HG03108 (cell line): ENCODE measurements around the gene GRIN3A.
"Not testable (repeated sequence)": the region's sequence is repeated elsewhere in the genome, so short reads cannot be mapped to it uniquely, and the experiment has no call there.

Experiments
- ATAC-seq: cut with Tn5 transposase; IDR thresholded peaks from one replicate; pipeline ENCODE4 v1.9.1; 2021; ENCODE audit warnings: moderate library complexity; ENCODE audit not compliant: unreplicated experiment

Gene GRIN3A

DNA sequence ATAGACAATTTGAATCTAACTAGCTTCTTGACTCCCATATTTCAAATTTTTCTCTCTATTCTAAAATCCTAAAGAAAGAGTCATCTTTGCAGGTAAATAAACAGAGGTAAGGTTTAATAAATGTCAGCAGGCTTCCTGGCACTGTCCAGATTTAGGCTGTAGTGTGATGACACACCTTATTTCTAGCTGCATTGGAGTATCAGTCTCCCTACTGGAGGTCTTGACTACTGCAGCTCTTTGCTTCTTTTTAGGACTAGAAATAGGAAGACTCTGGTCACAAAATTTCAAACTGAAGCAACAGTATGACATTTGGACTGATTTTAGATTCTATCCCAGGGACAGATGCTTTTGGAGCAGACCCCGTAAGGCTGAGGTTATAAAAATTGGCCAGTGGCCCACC is 103.0 kb downstream of the GRIN3A start:
- ATAC-seq: no peak

DNA sequence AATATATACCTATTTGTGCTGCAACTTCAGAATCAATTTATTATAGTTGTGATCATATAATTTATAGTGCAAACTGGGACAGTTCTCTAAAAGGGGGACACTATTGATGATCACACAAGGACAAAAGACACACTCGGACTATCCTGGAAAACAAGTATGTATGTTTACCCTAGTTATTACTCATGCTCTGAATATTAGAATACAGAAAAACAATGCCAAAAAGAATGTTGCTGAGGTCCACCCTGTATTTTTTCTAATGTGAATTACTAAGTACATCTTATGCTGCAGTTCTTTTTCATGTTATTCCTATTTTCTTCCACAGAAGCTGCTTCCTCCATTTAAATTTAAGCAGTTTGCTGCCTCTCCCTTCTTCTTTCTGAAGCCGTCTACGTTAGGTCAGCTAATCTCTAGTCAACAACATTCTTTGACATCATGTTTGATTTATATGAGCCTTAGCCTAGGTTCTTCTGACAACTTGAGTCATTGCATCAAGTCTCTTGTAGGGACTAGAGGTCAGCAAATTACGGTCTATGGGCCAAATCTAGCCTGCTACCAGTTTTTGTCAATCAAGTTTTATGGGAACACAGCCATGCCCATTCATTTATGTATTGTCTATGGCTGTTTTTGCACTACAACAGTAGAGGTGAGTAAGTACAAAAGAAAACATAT is 103.6 kb downstream of the GRIN3A start:
- ATAC-seq: no peak

GRCh38 chr9:101632611-101633010 is 105.8 kb downstream of the GRIN3A start:
- ATAC-seq: no peak

GRCh38 chr9:101631892-101632291 is 106.6 kb downstream of the GRIN3A start:
- ATAC-seq: no peak

GRCh38 chr9:101629636-101630035 is 108.8 kb downstream of the GRIN3A start:
- no peak for ATAC-seq

- no peak for ATAC-seq
These were observed 110.3 kb downstream of the GRIN3A start for GRCh38 chr9:101628173-101628572.

- ATAC-seq: no peak
These were observed 112.2 kb downstream of the GRIN3A start for GRCh38 chr9:101626295-101626694.

- no peak for ATAC-seq
These were observed 112.6 kb downstream of the GRIN3A start for GRCh38 chr9:101625876-101626275.

DNA sequence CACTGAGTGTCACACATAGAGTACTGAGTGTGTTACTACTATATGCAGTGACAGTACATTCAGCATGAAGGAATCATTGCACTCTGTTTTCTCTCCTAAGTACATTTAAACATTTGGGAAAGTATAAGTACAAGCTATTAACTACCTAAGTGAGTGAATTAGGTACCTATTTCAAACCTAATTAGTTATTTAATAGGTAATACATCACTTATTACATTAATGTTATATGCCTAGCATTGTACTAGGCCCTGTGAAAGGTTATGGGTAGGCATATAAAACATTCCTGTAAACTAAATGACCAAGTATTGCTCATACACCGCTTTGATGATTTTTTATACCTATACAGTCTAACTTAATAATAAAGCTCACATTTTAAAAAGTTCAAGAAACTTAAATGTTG is 118.0 kb downstream of the GRIN3A start:
- ATAC-seq: no peak

DNA sequence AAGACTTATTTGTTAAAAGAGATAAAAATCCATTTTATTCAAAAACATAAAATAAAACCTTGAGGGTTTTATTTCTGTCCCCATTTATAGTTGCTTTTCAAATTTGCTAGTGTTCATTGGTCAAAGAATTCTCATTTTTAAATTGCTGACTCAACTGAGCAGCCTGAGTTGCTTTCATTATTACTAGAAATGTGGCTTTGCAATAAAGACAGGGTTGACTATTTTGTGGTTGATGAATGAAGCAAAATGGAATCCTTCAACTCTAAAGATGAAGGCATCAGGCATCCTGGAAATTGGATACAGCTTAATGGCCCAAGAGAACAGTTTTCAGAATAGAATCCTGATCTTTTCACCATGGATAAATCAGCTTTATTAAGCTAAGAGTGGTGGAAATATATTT is 119.7 kb downstream of the GRIN3A start:
- ATAC-seq: no peak

DNA sequence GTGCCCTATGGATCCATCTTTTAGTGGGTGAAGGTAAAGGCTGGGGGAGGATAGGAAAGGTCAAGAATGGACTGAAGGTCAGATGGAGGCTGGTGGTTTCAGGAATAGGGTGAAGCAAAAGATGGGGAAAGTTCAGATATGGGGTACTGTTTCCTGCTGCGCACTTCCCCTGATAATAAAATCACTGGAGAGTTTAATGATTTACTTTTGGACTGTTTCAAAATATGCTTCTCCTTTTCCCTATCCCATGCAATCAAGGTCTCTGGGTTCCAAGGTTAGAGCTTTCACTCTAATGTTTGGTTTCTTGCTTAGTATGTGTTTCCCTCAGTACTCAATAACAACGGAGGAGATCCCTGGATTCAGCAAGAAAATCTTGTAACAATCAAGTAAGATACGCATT is 132.9 kb downstream of the GRIN3A start:
- no peak for ATAC-seq

DNA sequence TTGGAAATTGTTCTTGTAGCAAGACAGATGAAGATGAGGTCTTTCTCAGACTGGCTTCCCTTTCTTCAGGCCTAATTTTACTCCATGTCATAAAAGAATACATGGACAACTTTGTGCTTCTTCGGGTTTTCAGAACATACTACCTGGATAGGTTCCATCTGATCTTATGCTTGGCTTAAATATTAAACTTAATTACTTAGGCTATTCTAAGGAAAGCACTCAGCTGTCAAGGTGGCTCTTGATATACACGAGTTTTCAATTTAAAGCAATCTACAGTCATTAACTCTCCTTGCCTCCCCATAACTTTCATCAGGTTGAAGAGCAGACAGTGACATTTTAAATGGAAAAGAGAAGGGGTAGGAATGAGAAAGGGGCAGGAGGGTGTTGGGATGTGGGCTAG is 134.2 kb downstream of the GRIN3A start:
- no peak for ATAC-seq

- no peak for ATAC-seq
These were observed 136.3 kb downstream of the GRIN3A start for GRCh38 chr9:101601904-101602765.

- ATAC-seq: no peak
These were observed 143.7 kb downstream of the GRIN3A start, which contains the start of gene PPP3R2 for GRCh38 chr9:101594796-101595195. TSS of gene PPP3R2 (minus strand) at chr9:101594969. CDS start at chr9:101594921, 48 bp downstream.

GRCh38 chr9:101593345-101593744 is 145.1 kb downstream of the GRIN3A start:
- no peak for ATAC-seq

DNA sequence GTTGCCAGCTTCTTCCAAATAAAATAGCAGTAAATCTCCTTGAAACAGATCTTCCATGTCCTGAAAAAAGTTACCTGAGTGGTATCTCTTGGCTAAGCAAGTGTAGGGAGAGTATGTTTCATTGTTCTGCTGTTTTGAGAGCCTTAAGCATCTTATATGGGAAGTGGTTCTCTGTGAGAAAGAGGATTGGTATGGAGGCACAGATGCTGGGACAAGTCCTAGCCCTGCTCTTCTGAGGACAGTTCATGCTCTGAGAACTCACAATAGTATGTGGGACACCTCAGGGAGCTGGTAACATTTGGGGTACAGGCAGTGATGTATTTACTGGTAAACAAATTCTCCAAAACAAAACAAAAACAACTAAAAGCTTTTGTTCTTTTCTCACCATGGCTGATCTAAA is 145.7 kb downstream of the GRIN3A start:
- no peak for ATAC-seq

GRCh38 chr9:101591787-101592446 is 146.5 kb downstream of the GRIN3A start:
- no peak for ATAC-seq

GRCh38 chr9:101590901-101591300 is 147.5 kb downstream of the GRIN3A start:
- no peak for ATAC-seq

DNA sequence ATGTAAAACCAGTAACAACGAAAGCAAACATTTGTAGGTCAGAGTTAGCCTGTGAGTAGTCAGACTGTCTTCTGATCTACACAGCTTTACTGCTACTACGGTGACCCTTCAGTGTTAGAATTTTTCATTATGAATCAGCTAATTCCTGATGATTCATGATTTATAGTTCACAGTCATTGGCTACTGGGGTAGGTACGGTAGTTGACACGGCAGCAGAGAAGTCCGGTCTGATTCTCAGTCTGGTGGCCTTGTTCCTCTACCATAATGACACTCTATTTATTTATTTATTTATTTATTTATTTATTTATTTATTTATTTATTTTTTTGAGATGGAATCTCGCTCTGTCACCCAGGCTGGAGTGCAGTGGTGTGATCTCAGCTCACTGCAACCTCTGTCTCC is 148.4 kb downstream of the GRIN3A start:
- not testable (repeated sequence) for ATAC-seq

GRCh38 chr9:101587332-101588043 is 151.0 kb downstream of the GRIN3A start:
- no peak for ATAC-seq

- no peak for ATAC-seq
These were observed 151.8 kb downstream of the GRIN3A start for GRCh38 chr9:101586651-101587050.
